Measurements from ENCODE around the gene GANC.

GANC gene

DNA sequence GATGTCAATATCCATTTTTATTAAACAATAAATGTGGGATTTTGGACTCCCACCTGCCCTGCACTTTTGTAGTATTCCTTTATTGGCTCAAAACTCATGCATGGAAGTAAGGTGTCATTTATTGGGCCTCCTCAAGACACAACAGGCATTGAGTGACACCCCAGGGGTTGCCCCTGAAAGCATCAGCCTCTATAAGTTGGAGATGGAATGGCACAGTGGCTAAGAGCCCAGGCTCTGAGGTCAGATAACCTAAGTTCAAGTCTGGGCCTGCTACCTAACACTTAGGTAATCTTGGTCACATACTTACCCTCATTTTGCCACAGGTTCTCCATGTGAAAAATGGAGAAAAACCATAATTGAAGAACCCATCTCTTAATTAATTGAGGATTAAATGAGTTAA, 90.9 kb downstream of the GANC start:
- no peak for ATAC-seq (replicated peaks)
- no peak overlapping the region for H3K4me3 Mint-ChIP-seq
- peaks cover 27 to 39% of the 10 kb centered on the region in 2 donors for H3K36me3 Mint-ChIP-seq
- peaks cover 2 to 8% of the 10 kb centered on the region in 2 donors for H3K4me1 Mint-ChIP-seq
- H3K27me3 Mint-ChIP-seq = no peaks in the 10 kb centered on the region
- H3K9me3 Mint-ChIP-seq = no peaks in the 10 kb centered on the region
- no peak overlapping the region for H3K27ac Mint-ChIP-seq
- DNase-seq = no peak

DNA sequence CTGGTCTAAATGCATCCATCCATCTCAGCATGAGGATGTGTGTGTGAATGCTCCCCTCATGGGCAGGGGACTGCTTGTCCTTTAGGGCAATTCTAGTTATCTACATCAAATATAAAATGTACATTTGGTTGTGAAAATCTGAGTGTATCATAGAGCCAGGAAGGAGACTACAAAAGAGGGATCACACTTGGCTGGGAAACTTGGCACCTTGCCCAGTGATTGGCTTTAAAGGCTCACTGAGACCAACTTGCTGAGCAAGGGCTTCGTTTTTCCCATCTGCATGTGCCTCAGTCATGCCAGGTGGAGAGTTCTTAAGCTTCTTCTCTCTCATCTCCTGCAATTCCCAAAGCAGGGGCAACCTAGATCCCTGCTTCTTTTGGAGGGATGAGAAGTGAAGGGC, 91.5 kb downstream of the GANC start:
- H3K36me3 Mint-ChIP-seq = peaks cover 25 to 36% of the 10 kb centered on the region in 2 donors
- DNase-seq (no peak), ATAC-seq (replicated peaks) (no peak)
- H3K4me1 Mint-ChIP-seq = peaks cover 3% of the 10 kb centered on the region in 2 donors
- no peak overlapping the region for H3K4me3 Mint-ChIP-seq
- no peaks in the 10 kb centered on the region for H3K9me3 Mint-ChIP-seq
- H3K27me3 Mint-ChIP-seq = no peaks in the 10 kb centered on the region
- H3K27ac Mint-ChIP-seq = no peak overlapping the region

DNA sequence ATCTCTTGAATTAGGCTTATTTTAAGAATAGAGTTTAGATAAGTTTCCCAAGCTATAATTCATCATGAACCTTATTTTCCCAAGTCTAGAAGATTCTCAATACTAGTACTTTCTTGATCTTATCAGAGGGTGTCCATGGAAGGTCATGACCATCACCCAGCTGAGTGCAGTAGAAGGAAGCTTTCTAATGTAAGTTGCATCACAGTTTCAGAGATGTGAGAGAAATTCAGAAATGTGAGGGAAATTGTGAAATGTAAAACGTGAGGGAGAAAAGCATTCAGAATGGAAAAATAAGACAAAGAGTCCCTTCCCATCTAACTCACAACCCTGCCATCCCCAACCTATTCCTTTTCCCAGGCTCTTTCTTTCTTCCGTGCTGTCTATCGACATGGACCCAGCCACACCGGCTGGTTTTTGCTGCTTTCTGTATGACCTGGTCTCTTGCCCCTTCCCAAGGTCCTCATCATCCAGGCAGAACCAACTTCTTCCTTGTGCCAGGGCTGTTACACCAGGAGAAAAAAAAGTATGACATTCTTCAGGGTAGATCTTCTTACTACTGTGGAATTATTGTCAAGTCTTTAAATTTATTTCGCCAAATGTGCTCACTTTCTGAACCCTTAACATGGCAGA, 93.0 kb downstream of the GANC start:
- DNase-seq = no peak
- Mint-ChIP-seq H3K4me3 (no peak overlapping the region), H3K9me3 (no peaks in the 10 kb centered on the region), H3K4me1 (peaks cover 0 to 3% of the 10 kb centered on the region in 2 donors), H3K27ac (no peak overlapping the region), H3K27me3 (no peaks in the 10 kb centered on the region), H3K36me3 (peaks cover 21 to 36% of the 10 kb centered on the region in 2 donors)
- ATAC-seq (replicated peaks) = no peak

DNA sequence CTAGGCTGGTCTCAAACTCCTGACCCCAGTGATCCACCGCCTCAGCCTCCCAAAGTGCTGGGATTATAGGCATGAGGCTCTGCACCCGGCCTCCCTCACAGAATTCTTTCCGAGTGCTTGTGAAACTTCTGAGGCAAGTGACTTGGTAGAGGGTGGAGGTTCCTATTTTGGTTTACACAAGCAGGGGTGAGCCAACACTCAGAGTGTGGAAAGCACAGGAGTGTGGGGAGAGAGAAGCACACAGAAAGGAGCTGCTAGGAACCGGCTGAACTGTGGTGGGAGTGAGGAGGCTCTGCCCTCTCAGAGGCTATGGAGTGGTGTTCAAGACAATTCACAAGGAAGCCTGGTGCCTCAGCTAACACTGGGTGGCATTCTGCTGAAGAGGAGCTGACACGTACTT, 94.0 kb downstream of the GANC start:
- H3K4me3 Mint-ChIP-seq = no peak overlapping the region
- DNase-seq (no peak), ATAC-seq (replicated peaks) (no peak)
- no peaks in the 10 kb centered on the region for H3K9me3 Mint-ChIP-seq
- peaks cover 15 to 36% of the 10 kb centered on the region in 2 donors for H3K36me3 Mint-ChIP-seq
- H3K27ac Mint-ChIP-seq = no peak overlapping the region
- H3K27me3 Mint-ChIP-seq = no peaks in the 10 kb centered on the region
- H3K4me1 Mint-ChIP-seq = peaks cover 0 to 3% of the 10 kb centered on the region in 2 donors

DNA sequence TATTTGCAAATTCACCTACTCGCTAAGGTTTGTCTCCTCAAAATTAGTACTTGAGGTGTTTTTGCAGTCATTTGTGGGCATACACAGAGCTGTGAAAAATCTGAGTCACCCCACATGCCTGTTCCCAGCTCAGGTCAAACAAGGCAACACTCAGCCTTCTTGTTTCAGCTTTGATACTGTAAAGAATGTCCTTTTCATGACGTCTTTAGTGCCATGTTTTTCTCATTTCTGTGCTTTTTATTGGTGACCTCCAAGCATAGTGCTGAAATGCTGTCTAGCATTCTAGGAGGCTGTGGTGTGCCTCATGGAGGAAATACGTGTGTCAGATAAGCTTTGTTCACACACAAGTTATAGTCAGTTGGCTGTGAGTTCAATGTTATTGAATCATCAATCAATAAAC, 95.1 kb downstream of the GANC start:
- DNase-seq (no peak), ATAC-seq (replicated peaks) (no peak)

DNA sequence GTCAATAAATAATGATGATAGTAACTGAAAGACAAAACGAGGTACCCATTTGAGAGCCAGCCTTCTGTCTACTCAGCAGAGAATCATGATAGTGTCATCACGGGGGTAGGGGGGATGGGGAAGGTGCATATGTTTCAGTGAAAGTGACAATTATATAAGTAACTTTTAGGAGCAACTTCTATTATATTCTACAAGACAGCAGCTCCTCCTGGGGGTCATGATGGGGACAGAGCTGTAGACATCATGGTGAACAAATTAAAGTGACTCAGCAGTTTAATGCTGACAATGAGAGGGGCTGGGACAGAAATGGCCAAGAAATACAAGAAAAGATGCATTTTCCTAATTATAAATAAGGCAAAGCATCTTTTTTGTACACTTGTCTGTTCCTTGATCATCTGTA, 98.1 kb downstream of the GANC start:
- no peak for DNase-seq
- Mint-ChIP-seq H3K27me3 (no peaks in the 10 kb centered on the region), H3K36me3 (peaks cover 7 to 32% of the 10 kb centered on the region in 2 donors), H3K4me3 (no peak overlapping the region), H3K27ac (no peak overlapping the region), H3K4me1 (peaks cover 0 to 3% of the 10 kb centered on the region in 2 donors), H3K9me3 (no peaks in the 10 kb centered on the region)
- no peak for ATAC-seq (replicated peaks)

More for the DNA sequence above, 95.1 kb downstream of the GANC start:
- no peaks in the 10 kb centered on the region for H3K27me3 Mint-ChIP-seq
- no peak overlapping the region for H3K27ac Mint-ChIP-seq
- peaks cover 0 to 3% of the 10 kb centered on the region in 2 donors for H3K4me1 Mint-ChIP-seq
- no peaks in the 10 kb centered on the region for H3K9me3 Mint-ChIP-seq
- H3K36me3 Mint-ChIP-seq = peaks cover 13 to 35% of the 10 kb centered on the region in 2 donors
- no peak overlapping the region for H3K4me3 Mint-ChIP-seq

DNA sequence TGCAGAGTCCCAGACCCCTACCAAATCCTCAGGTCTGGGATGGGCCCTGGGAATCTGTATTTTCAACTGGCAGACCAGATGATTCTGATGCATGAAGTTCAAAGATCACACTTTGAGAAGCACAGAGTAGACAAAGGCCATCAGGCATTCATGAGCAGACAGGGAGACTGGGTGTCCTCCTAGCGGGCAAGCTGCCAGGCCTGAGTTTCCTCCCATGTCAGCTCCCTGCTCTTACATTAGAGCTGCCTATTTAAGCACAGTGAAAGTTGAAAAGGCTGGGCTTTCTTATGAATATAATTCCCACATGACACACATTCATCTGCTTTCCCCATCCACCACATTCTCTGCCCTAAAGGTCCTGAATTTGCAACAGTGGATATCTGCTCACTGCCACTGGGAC, 100.3 kb downstream of the GANC start:
- no peaks in the 10 kb centered on the region for H3K27me3 Mint-ChIP-seq
- peaks cover 0 to 4% of the 10 kb centered on the region in 2 donors for H3K9me3 Mint-ChIP-seq
- no peak for ATAC-seq (replicated peaks)
- H3K27ac Mint-ChIP-seq = no peak overlapping the region
- H3K36me3 Mint-ChIP-seq = peaks cover 17 to 39% of the 10 kb centered on the region in 2 donors
- no peak overlapping the region for H3K4me3 Mint-ChIP-seq
- peaks cover 0 to 3% of the 10 kb centered on the region in 2 donors for H3K4me1 Mint-ChIP-seq
- DNase-seq = no peak

DNA sequence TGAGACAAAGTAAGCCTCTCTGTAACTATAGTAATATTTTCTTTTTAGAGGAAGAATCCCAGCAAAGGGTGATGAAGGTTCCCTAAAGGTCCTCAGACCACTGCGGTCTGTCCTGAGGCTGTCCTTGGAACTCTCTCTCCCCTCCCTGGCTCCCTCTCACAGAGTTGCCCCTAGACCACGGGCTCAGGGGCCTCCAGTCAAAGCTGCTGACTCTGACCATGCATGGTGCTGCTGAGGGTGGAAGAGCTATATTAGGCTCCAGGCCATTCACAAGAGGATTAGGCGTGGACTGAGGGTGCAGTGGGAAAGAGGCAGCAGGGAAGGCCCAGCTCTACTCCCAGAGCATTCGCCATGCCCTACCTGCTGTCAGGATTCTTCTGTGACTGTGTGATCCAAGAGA, 100.9 kb downstream of the GANC start:
- H3K27me3 Mint-ChIP-seq = no peaks in the 10 kb centered on the region
- peaks cover 0 to 2% of the 10 kb centered on the region in 2 donors for H3K4me1 Mint-ChIP-seq
- H3K4me3 Mint-ChIP-seq = no peak overlapping the region
- H3K27ac Mint-ChIP-seq = no peak overlapping the region
- peaks cover 0 to 7% of the 10 kb centered on the region in 2 donors for H3K9me3 Mint-ChIP-seq
- ATAC-seq (replicated peaks) = no peak
- H3K36me3 Mint-ChIP-seq = peaks cover 22 to 43% of the 10 kb centered on the region in 2 donors
- DNase-seq = no peak

DNA sequence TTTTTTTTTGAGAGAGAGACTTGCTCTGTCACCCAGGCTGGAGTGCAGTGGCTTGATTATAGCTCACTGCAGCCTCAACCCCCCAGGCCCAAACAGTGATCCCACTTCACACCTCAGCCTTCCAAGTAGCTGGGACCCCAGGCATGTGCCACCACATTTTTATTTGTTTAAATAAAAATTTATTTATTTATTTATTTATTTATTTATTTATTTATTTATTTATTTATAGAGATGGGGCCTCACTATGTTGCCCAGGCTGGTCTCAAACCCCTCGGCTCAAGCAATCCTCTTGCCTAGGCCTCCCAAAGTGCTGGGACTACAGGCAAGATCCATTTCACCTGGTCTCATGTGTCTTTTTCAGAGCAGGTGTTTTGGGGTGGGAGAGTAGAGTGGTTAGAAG, 101.8 kb downstream of the GANC start:
- Mint-ChIP-seq H3K9me3 (peaks cover 0 to 7% of the 10 kb centered on the region in 2 donors), H3K27ac (no peak overlapping the region), H3K4me3 (no peak overlapping the region), H3K4me1 (no peaks in the 10 kb centered on the region), H3K36me3 (peaks cover 26 to 46% of the 10 kb centered on the region in 2 donors), H3K27me3 (no peaks in the 10 kb centered on the region)
- no peak for DNase-seq
- no peak for ATAC-seq (replicated peaks)

DNA sequence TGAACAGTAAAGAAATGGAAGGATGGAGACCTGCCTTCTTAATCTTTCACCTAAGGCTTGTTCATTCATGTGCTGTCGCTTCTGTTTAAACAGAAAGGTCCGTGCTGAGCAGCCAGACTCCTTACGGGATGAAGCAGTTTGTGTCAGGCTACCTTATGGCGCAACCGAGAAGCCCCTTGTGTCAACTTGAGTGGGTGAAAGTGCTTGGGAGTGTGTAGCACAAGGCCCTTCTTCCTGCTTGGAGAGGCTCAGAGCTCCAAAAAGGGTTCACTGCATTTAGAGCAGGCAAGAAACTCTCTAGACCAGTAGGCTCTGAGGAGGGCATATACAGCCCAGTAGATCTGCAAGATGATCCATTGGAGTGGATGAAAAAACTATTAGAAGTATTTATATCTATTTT, 102.3 kb downstream of the GANC start:
- no peak for ATAC-seq (replicated peaks)
- Mint-ChIP-seq H3K4me3 (no peak overlapping the region), H3K36me3 (peaks cover 26 to 45% of the 10 kb centered on the region in 2 donors), H3K27ac (no peak overlapping the region), H3K4me1 (no peaks in the 10 kb centered on the region), H3K9me3 (peaks cover 0 to 7% of the 10 kb centered on the region in 2 donors), H3K27me3 (no peaks in the 10 kb centered on the region)
- DNase-seq = no peak

DNA sequence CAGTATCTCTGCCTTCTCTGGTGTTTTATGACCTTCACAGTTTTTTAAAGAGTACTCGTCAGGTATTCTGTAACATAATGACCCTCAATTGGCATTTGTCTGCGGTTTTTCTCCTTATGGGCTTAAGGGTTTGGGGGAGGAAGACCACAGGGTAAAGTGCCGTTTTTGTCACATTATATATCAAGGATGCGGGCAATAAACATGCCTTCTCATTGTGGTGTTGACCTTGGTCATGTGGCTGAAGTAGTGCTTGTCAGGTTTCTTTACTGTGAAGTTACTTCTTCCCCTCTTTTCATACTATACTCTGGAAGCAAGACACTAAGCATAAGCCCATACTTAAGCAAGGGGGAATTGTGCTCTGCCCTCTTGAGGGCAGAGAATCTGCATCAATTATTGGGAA, 102.9 kb downstream of the GANC start:
- no peak overlapping the region for H3K4me3 Mint-ChIP-seq
- ATAC-seq (replicated peaks) (no peak), DNase-seq (no peak)
- H3K36me3 Mint-ChIP-seq = peaks cover 22 to 43% of the 10 kb centered on the region in 2 donors
- H3K27ac Mint-ChIP-seq = no peak overlapping the region
- peaks cover 0 to 7% of the 10 kb centered on the region in 2 donors for H3K9me3 Mint-ChIP-seq
- H3K4me1 Mint-ChIP-seq = no peaks in the 10 kb centered on the region
- H3K27me3 Mint-ChIP-seq = no peaks in the 10 kb centered on the region

DNA sequence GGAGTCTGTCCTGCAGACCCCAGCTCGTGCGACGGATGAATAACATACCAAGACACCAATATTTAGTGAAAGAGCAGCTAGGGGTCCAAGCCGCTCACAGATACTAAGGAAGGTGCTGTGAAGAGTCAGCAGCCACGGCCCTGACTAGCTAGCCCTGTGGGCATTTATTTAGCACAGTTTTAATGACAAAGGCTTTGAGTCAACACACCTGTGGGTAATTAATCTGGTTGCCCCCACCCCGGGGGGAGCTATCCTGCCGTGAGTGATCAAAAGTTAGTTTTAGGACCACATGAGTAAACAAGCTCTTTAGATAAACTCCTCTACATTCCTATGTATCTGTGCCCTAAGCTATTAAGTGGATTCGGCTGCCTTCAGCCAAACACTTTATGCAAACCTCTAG, 105.0 kb downstream of the GANC start:
- Mint-ChIP-seq H3K9me3 (peaks cover 0 to 7% of the 10 kb centered on the region in 2 donors), H3K4me3 (no peak overlapping the region), H3K4me1 (no peaks in the 10 kb centered on the region), H3K27me3 (no peaks in the 10 kb centered on the region), H3K36me3 (peaks cover 24 to 39% of the 10 kb centered on the region in 2 donors), H3K27ac (no peak overlapping the region)
- DNase-seq (no peak), ATAC-seq (replicated peaks) (no peak)

DNA sequence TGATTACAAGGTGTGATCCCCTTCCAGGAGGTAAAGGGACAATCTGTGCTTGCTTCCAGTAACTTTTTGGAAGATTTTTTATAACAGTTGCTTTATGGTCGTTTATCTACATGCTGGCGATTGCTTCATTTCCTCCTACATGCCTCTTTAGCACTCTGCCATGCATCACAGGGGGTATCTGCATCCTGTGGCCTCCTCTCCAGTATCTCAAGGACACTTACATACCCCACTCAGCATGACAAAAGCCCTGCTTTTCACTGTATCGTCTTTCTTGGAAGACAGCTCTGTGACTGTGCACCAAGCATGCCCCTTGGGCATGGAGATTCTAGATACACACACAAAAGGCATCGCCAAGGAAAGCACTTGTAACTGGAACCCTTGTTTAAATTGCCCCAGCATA, 111.6 kb downstream of the GANC start:
- Mint-ChIP-seq H3K27me3 (no peaks in the 10 kb centered on the region), H3K36me3 (peaks cover 22 to 40% of the 10 kb centered on the region in 2 donors), H3K4me1 (peaks cover 3 to 8% of the 10 kb centered on the region in 2 donors), H3K9me3 (no peaks in the 10 kb centered on the region), H3K27ac (no peak overlapping the region), H3K4me3 (no peak overlapping the region)
- ATAC-seq (replicated peaks) (no peak), DNase-seq (no peak)

DNA sequence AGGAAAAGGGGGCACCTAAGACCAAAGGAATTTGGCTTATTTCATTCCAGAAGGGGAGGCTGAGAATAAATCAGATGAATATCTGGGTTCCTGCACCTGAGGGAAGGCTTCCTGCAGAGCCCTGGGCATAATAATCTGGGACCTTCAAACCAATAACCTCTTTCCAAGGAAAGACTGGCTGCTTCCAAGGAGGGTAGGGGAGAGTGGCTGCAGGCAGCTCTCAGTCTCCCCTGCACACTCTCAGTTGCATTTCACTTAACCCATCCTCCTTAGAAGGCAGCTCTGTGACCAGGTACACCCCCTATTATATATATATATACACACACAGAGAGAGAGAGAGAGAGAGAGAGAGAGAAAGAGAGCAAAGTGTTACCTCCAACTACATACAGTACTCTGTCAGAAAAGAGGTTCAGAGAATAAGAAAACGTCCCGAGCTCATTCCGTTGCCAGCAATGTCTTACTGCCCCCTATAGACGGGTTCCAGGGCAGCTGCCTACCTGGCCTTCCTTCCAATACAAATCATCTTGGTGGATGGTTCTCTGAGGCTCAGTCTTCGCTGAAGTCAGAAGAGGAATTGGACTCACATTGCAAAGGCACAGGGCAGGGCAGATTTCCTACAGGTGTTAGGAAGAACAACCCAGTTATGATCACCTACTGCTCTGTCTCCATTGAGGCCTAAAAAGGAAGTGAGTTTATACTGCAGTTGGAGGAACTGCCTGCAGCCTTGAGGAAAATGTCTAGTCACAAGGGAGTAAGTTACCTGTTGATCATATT, 112.4 kb downstream of the GANC start:
- no peaks in the 10 kb centered on the region for H3K9me3 Mint-ChIP-seq
- peaks cover 3 to 8% of the 10 kb centered on the region in 2 donors for H3K4me1 Mint-ChIP-seq
- ATAC-seq (replicated peaks) (peak; percentile 41 to 62), DNase-seq (no peak)
- peak overlapping the region; percentile 20 for H3K27ac Mint-ChIP-seq
- no peaks in the 10 kb centered on the region for H3K27me3 Mint-ChIP-seq
- peaks cover 25 to 48% of the 10 kb centered on the region in 2 donors for H3K36me3 Mint-ChIP-seq
- H3K4me3 Mint-ChIP-seq = no peak overlapping the region

Data from stimulated activated naive B cell treated with anti-CD40 and anti-IgM and Interleukin-4, amounts not matched to agents 10 μg/mL and 1 μg/mL and 100 μg/mL, for 72 hours (primary cell).